ENCODE measurements around the gene UVRAG.
"Not testable (repeated sequence)": the region's sequence is repeated elsewhere in the genome, so short reads cannot be mapped to it uniquely, and the experiment has no call there.

The UVRAG gene

DNA sequence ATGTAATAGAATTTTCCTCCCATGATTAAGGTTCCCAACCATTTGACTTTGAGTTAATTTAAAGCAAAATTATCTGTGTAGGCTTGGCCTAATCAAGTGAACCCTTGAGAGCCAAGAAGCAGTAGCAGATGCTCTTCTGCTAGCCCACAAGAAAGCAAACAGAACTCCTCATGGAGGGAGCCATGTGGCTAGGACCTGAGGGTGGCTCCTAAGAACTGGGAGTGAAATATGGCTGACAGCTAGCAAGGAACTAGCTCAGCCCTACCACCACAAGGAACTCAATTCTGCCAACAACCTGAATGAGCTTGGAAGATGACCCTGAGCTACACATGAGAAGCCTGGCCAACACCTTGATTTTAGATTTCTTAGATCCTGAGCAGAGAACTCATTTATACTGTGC is 223.6 kb downstream of the UVRAG start:
- Histone ChIP-seq H3K9me3 (ENCODE audit: control insufficient read depth in 1 of 2, low read length in 2 of 2) (no peaks in the 10 kb centered on the region), H3K36me3 (ENCODE audit: control insufficient read depth in 1 of 2, insufficient read depth in 2 of 2, low read length in 2 of 2) (no peaks in the 10 kb centered on the region), H3K4me1 (ENCODE audit: control insufficient read depth in 1 of 2, insufficient read depth in 2 of 2, low read length in 2 of 2) (no peaks in the 10 kb centered on the region), H3K27me3 (ENCODE audit: low read depth, low read length) (no peaks in the 10 kb centered on the region), H3K27ac (ENCODE audit: low read length) (no peak overlapping the region), H3K4me3 (ENCODE audit: low read depth in 1 of 2, low read length in 2 of 2) (no peak overlapping the region)

DNA sequence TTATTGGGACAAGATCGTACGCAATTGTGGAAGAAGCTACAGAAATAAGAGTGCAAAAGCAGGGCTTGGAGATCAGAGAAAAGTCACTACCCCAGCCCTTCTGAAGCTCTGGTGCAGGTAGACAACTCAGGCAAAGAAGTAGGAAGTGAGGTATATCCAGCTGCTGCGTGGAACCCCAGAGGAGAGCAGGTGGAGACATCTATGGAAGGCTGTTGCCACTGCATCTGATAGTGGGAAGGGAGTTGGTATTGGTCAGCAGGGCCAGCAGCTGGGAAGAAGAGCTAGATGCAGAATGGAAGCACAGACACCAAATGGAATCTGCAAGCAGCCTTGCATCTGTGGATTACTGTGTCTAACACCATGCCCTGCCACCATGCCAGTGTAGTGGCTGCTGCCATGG is 226.2 kb downstream of the UVRAG start:
- no peaks in the 10 kb centered on the region for H3K4me1 ChIP-seq (ENCODE audit: control insufficient read depth in 1 of 2, insufficient read depth in 2 of 2, low read length in 2 of 2)
- H3K27me3 ChIP-seq (ENCODE audit: low read depth, low read length): no peaks in the 10 kb centered on the region
- H3K4me3 ChIP-seq (ENCODE audit: low read depth in 1 of 2, low read length in 2 of 2): no peak overlapping the region
- no peaks in the 10 kb centered on the region for H3K9me3 ChIP-seq (ENCODE audit: control insufficient read depth in 1 of 2, low read length in 2 of 2)
- no peaks in the 10 kb centered on the region for H3K36me3 ChIP-seq (ENCODE audit: control insufficient read depth in 1 of 2, insufficient read depth in 2 of 2, low read length in 2 of 2)
- H3K27ac ChIP-seq (ENCODE audit: low read length): no peak overlapping the region

DNA sequence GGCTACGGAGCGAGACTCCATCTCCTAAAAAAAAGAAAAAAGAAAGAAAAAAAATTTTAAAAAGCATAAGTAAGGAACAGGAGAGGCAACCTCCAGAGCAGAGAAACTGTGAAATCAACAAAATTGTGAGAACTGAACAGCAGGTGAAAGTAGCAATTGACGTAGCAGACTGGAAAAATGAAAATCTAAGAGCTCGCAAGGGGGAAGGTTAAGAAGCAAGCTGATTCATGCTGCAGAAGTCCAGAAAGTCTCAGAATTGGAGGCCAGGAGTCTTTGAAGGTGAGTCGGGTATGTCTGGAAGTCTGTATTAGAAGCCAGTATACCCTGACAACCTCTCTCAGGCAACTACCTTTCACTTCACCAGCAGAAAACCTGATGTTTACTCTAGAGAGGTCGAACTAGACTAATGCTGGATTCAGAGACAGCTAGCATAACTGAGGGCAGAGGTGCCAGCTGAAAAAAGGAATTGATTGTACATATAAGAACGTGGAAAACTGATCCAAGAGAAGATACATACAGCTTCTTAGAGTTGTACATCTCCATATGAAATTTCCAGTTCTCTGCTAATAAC is 229.8 kb downstream of the UVRAG start:
- Histone ChIP-seq H3K4me1 (ENCODE audit: control insufficient read depth in 1 of 2, insufficient read depth in 2 of 2, low read length in 2 of 2) (no peaks in the 10 kb centered on the region), H3K9me3 (ENCODE audit: control insufficient read depth in 1 of 2, low read length in 2 of 2) (no peaks in the 10 kb centered on the region), H3K36me3 (ENCODE audit: control insufficient read depth in 1 of 2, insufficient read depth in 2 of 2, low read length in 2 of 2) (no peaks in the 10 kb centered on the region), H3K27me3 (ENCODE audit: low read depth, low read length) (no peaks in the 10 kb centered on the region), H3K27ac (ENCODE audit: low read length) (no peak overlapping the region), H3K4me3 (ENCODE audit: low read depth in 1 of 2, low read length in 2 of 2) (no peak overlapping the region)

DNA sequence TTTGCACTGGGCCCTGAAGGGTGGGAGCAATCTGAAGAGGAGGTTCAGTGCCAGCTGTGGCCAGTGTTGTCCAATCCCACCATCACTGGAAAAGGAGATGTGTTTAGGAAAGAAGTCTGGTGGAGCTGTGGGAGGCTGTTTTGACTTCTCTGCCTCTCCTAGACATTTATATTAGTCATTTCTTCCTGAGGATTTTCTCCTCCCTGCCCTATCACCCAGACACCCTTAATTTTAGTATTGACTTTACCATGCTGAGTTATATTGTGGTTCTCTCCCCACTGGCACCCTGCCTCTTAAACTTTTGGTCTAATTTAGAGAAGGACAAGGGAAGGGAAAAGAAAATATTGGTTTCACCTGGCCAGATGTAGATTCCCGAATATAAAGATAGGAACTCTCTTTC is 232.2 kb downstream of the UVRAG start:
- H3K9me3 ChIP-seq (ENCODE audit: control insufficient read depth in 1 of 2, low read length in 2 of 2): no peaks in the 10 kb centered on the region
- no peaks in the 10 kb centered on the region for H3K36me3 ChIP-seq (ENCODE audit: control insufficient read depth in 1 of 2, insufficient read depth in 2 of 2, low read length in 2 of 2)
- H3K27me3 ChIP-seq (ENCODE audit: low read depth, low read length): no peaks in the 10 kb centered on the region
- H3K4me3 ChIP-seq (ENCODE audit: low read depth in 1 of 2, low read length in 2 of 2): no peak overlapping the region
- no peaks in the 10 kb centered on the region for H3K4me1 ChIP-seq (ENCODE audit: control insufficient read depth in 1 of 2, insufficient read depth in 2 of 2, low read length in 2 of 2)
- no peak overlapping the region for H3K27ac ChIP-seq (ENCODE audit: low read length)

DNA sequence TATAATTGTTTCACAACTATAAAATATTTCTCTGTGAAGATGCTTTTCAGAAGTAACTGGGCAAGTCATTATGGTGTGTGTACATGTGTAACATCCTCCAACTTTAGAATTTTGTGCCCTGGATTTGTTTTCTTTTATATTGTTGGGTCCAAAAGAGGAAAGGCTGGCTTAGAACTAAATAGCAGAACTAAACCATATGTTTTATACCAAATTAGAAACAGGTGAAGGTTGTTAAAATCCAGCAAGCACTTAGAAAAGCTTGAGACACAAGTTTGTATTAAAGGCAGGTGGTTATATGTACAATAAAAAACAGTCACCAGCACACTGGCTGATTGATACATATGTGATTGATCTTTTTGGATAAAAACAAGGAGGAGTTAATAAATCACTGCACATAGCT is 232.8 kb downstream of the UVRAG start:
- Histone ChIP-seq H3K27me3 (ENCODE audit: low read depth, low read length) (no peaks in the 10 kb centered on the region), H3K36me3 (ENCODE audit: control insufficient read depth in 1 of 2, insufficient read depth in 2 of 2, low read length in 2 of 2) (no peaks in the 10 kb centered on the region)

DNA sequence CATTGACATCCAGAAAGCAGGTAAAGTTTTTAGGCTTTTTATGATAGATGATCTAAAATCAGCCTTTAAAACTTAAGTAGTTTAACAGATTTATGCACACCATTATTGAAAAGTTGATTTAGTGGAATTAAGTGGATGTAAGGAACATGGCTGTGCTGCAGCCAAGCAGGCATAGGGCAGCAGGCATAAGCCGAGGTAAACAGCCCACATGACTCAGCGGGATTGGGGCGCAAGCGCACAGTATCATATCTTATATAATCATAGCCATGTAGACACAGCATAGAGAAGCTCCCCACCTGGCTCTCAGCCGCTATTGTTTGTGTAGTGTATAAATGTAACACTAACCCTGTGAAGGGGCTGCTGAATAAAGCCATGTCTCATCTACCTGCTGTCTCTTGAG is 233.8 kb downstream of the UVRAG start:
- no peaks in the 10 kb centered on the region for H3K36me3 ChIP-seq (ENCODE audit: control insufficient read depth in 1 of 2, insufficient read depth in 2 of 2, low read length in 2 of 2)
- H3K9me3 ChIP-seq (ENCODE audit: control insufficient read depth in 1 of 2, low read length in 2 of 2): no peaks in the 10 kb centered on the region
- H3K4me3 ChIP-seq (ENCODE audit: low read depth in 1 of 2, low read length in 2 of 2): no peak overlapping the region
- H3K27me3 ChIP-seq (ENCODE audit: low read depth, low read length): no peaks in the 10 kb centered on the region
- H3K27ac ChIP-seq (ENCODE audit: low read length): no peak overlapping the region
- H3K4me1 ChIP-seq (ENCODE audit: control insufficient read depth in 1 of 2, insufficient read depth in 2 of 2, low read length in 2 of 2): no peaks in the 10 kb centered on the region

More for the DNA sequence above, 232.8 kb downstream of the UVRAG start:
- Histone ChIP-seq H3K4me1 (ENCODE audit: control insufficient read depth in 1 of 2, insufficient read depth in 2 of 2, low read length in 2 of 2) (no peaks in the 10 kb centered on the region), H3K27ac (ENCODE audit: low read length) (no peak overlapping the region), H3K4me3 (ENCODE audit: low read depth in 1 of 2, low read length in 2 of 2) (no peak overlapping the region), H3K9me3 (ENCODE audit: control insufficient read depth in 1 of 2, low read length in 2 of 2) (no peaks in the 10 kb centered on the region)

DNA sequence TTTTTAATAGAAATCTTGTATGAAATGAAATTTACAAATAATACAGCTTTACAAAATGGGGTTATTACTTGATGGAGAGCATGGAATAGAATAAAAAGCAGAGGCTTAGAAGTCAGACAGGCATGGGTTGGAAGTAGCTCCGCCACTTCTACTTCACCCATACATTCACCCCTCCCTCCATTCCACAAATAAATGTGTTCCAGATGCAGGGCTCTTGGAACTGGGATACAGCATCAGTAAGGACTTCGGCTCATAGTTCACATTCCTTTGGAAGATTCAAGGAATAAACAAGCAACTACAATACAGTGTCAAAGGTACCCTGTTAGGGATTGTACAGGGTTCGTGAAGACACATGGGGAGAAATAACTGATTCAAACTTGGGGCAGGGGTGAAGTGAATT is 234.5 kb downstream of the UVRAG start:
- Histone ChIP-seq H3K36me3 (ENCODE audit: control insufficient read depth in 1 of 2, insufficient read depth in 2 of 2, low read length in 2 of 2) (no peaks in the 10 kb centered on the region), H3K27me3 (ENCODE audit: low read depth, low read length) (no peaks in the 10 kb centered on the region), H3K4me1 (ENCODE audit: control insufficient read depth in 1 of 2, insufficient read depth in 2 of 2, low read length in 2 of 2) (no peaks in the 10 kb centered on the region), H3K9me3 (ENCODE audit: control insufficient read depth in 1 of 2, low read length in 2 of 2) (no peaks in the 10 kb centered on the region), H3K27ac (ENCODE audit: low read length) (no peak overlapping the region), H3K4me3 (ENCODE audit: low read depth in 1 of 2, low read length in 2 of 2) (no peak overlapping the region)

DNA sequence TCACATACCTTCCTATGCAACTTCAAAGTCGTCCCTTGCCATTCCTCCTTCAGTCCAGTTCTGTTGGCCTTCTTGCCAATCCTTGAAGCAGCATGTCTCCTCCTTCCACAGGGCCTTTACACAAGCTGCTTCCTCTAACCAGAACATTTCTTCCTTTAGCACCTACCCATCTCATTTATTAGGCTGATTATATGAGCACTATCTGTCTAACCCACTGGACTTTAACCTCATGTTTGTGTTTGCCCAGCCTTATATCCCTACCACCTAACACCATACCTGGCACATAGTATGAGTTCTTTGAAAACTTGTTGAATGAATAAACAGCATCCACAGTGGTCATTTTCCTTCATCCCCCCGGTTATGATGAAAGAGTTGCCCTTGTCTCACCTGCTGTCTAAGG is 236.9 kb downstream of the UVRAG start:
- H3K9me3 ChIP-seq (ENCODE audit: control insufficient read depth in 1 of 2, low read length in 2 of 2): no peaks in the 10 kb centered on the region
- H3K36me3 ChIP-seq (ENCODE audit: control insufficient read depth in 1 of 2, insufficient read depth in 2 of 2, low read length in 2 of 2): no peaks in the 10 kb centered on the region
- no peak overlapping the region for H3K27ac ChIP-seq (ENCODE audit: low read length)
- H3K4me3 ChIP-seq (ENCODE audit: low read depth in 1 of 2, low read length in 2 of 2): no peak overlapping the region
- no peaks in the 10 kb centered on the region for H3K4me1 ChIP-seq (ENCODE audit: control insufficient read depth in 1 of 2, insufficient read depth in 2 of 2, low read length in 2 of 2)
- no peaks in the 10 kb centered on the region for H3K27me3 ChIP-seq (ENCODE audit: low read depth, low read length)

DNA sequence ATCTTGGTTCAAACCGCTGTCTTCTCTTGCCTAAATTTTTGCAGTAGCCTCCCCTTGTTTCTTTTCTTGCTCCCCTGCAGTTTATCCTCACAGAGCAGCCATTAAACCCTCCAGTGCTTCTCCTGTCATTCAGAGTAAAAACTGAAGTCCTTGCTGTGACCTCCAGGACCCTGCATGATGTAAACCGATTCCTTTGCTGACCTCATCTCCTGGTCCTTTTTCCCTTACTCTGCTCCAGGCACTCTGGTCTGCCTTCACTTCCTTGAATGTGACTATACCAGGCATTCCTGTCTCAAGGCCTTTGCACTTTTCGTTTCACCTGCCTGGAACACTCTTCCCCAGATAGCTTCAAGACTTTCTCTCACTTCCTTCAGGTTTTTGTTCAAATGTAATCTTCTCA is 239.3 kb downstream of the UVRAG start:
- no peak overlapping the region for H3K27ac ChIP-seq (ENCODE audit: low read length)
- no peaks in the 10 kb centered on the region for H3K4me1 ChIP-seq (ENCODE audit: control insufficient read depth in 1 of 2, insufficient read depth in 2 of 2, low read length in 2 of 2)
- H3K36me3 ChIP-seq (ENCODE audit: control insufficient read depth in 1 of 2, insufficient read depth in 2 of 2, low read length in 2 of 2): no peaks in the 10 kb centered on the region
- H3K4me3 ChIP-seq (ENCODE audit: low read depth in 1 of 2, low read length in 2 of 2): no peak overlapping the region
- H3K9me3 ChIP-seq (ENCODE audit: control insufficient read depth in 1 of 2, low read length in 2 of 2): no peaks in the 10 kb centered on the region
- H3K27me3 ChIP-seq (ENCODE audit: low read depth, low read length): no peaks in the 10 kb centered on the region

DNA sequence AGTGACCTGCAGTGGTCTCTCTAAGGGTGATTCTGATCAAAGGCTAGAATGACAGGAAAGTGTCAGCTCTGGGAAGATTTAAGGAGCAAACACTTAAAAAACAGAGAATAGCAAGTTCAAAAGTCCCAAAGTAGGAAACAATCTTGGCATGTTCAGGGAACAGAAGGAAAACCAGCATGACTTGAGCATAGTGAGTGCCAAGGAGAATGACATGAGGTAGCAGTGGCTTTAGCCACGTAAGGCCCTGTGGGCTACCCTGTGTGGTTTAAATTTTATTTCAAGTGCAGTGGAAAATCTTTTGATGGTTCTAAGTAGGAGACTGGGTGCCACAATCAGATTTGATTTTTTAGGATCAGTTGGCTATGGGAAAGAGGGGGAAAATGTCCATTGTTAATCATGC is 241.9 kb downstream of the UVRAG start:
- H3K36me3 ChIP-seq (ENCODE audit: control insufficient read depth in 1 of 2, insufficient read depth in 2 of 2, low read length in 2 of 2): no peaks in the 10 kb centered on the region
- H3K27me3 ChIP-seq (ENCODE audit: low read depth, low read length): no peaks in the 10 kb centered on the region
- no peak overlapping the region for H3K4me3 ChIP-seq (ENCODE audit: low read depth in 1 of 2, low read length in 2 of 2)
- no peak overlapping the region for H3K27ac ChIP-seq (ENCODE audit: low read length)
- no peaks in the 10 kb centered on the region for H3K9me3 ChIP-seq (ENCODE audit: control insufficient read depth in 1 of 2, low read length in 2 of 2)
- H3K4me1 ChIP-seq (ENCODE audit: control insufficient read depth in 1 of 2, insufficient read depth in 2 of 2, low read length in 2 of 2): no peaks in the 10 kb centered on the region

DNA sequence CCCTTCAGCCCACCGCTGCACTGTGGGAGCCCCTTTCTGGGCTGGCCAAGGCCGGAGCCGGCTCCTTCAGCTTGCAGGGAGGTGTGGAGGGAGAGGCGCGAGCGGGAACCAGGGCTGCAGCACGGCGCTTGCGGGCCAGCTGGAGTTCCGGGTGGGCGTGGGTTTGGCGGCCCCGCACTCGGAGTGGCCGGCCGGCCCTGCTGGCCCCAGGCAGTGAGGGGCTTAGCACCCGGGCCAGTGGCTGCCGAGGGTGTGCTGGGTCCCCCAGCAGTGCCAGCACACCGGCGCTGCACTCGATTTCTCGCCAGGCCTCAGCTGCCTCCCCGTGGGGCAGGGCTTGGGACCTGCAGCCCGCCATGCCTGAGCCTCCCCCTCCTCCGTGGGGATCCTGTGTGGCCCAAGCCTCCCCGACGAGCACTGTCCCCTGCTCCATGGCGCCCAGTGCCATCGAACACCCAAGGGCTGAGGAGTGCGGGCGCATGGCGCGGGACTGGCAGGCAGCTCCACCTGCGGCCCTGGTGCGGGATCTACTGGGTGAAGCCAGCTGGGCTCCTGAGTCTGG is 245.5 kb downstream of the UVRAG start:
- not testable (repeated sequence) for H3K36me3 ChIP-seq (ENCODE audit: control insufficient read depth in 1 of 2, insufficient read depth in 2 of 2, low read length in 2 of 2); H3K27ac ChIP-seq (ENCODE audit: low read length); H3K27me3 ChIP-seq (ENCODE audit: low read depth, low read length); H3K4me1 ChIP-seq (ENCODE audit: control insufficient read depth in 1 of 2, insufficient read depth in 2 of 2, low read length in 2 of 2); H3K9me3 ChIP-seq (ENCODE audit: control insufficient read depth in 1 of 2, low read length in 2 of 2); H3K4me3 ChIP-seq (ENCODE audit: low read depth in 1 of 2, low read length in 2 of 2)

DNA sequence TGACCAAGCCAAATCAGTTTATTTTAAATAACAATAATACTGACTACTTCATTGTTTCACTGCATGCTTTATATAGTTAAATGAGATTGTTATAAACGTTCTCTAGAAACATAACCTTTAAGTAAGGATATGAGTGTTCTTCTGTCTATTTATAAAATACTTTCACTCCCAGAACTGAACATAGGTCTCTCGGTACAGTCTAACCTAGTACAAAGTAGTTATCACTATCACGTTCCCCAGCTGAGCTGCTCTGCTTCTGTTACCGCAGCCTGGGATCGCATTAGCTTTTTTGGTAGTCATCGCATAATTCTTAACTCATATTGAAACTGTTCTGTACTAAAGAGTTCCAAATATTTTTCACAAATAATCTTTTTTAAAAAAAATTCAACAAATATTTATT is 247.7 kb downstream of the UVRAG start:
- no peak overlapping the region for H3K27ac ChIP-seq (ENCODE audit: low read length)
- H3K27me3 ChIP-seq (ENCODE audit: low read depth, low read length): no peaks in the 10 kb centered on the region
- H3K9me3 ChIP-seq (ENCODE audit: control insufficient read depth in 1 of 2, low read length in 2 of 2): no peaks in the 10 kb centered on the region
- H3K36me3 ChIP-seq (ENCODE audit: control insufficient read depth in 1 of 2, insufficient read depth in 2 of 2, low read length in 2 of 2): peaks cover 0 to 10% of the 10 kb centered on the region in 2 donors
- no peaks in the 10 kb centered on the region for H3K4me1 ChIP-seq (ENCODE audit: control insufficient read depth in 1 of 2, insufficient read depth in 2 of 2, low read length in 2 of 2)
- no peak overlapping the region for H3K4me3 ChIP-seq (ENCODE audit: low read depth in 1 of 2, low read length in 2 of 2)

All from muscle layer of duodenum (tissue), 2 donors.